WI38 (cell line): ENCODE results near the gene CNGA2.

ENCODE experiments used
- H3K4me3 ChIP-seq: 2 replicates; pipeline ENCODE4 v1.5.1; 2011; ENCODE audit warnings: low read depth, mild to moderate bottlenecking, control low read depth, low read length
- CTCF ChIP-seq: IDR thresholded peaks from 2 replicates; pipeline ENCODE4 v1.5.1; 2012; ENCODE audit warnings: low read depth, mild to moderate bottlenecking, control low read depth, low read length

CNGA2 gene

GRCh38 chrX:151697522-151697921 is 37.0 kb upstream of the CNGA2 start:
- no peak overlapping the region for H3K4me3 ChIP-seq
- TF ChIP-seq CTCF, result no peak

- no peak for TF ChIP-seq CTCF
- no peak overlapping the region for H3K4me3 ChIP-seq
Measured at GRCh38 chrX:151698485-151698884, 36.1 kb upstream of the CNGA2 start.

GRCh38 chrX:151699746-151700145 is 34.8 kb upstream of the CNGA2 start:
- H3K4me3 ChIP-seq, result no peak overlapping the region
- TF ChIP-seq CTCF, result no peak

- TF ChIP-seq CTCF, result no peak
Measured at GRCh38 chrX:151700581-151700980, 34.0 kb upstream of the CNGA2 start.

GRCh38 chrX:151701071-151701470 is 33.5 kb upstream of the CNGA2 start:
- H3K4me3 ChIP-seq, result no peak overlapping the region
- TF ChIP-seq CTCF, result no peak

More at GRCh38 chrX:151700581-151700980, 34.0 kb upstream of the CNGA2 start:
- H3K4me3 ChIP-seq, result no peak overlapping the region

- no peak overlapping the region for H3K4me3 ChIP-seq
- no peak for TF ChIP-seq CTCF
Measured at GRCh38 chrX:151701531-151701930, 33.0 kb upstream of the CNGA2 start.

- no peak overlapping the region for H3K4me3 ChIP-seq
- no peak for TF ChIP-seq CTCF
Measured at GRCh38 chrX:151702026-151702714, 32.4 kb upstream of the CNGA2 start.
